ENCODE data around the gene USO1. TPM values are rescaled to one million over a fixed set of nuclear protein-coding genes. Genes with fewer than 3 reads are reported as not detected.
A peak's percentile ranks its signal among the peaks of the same experiment; 100 is the strongest.
"Not testable (repeated sequence)": the region's sequence is repeated elsewhere in the genome, so short reads cannot be mapped to it uniquely, and the experiment has no call there.

The USO1 gene
- total RNA-seq, 6 donors from 2014 or later, result 23.7 to 111 (median 54.3) TPM

DNA sequence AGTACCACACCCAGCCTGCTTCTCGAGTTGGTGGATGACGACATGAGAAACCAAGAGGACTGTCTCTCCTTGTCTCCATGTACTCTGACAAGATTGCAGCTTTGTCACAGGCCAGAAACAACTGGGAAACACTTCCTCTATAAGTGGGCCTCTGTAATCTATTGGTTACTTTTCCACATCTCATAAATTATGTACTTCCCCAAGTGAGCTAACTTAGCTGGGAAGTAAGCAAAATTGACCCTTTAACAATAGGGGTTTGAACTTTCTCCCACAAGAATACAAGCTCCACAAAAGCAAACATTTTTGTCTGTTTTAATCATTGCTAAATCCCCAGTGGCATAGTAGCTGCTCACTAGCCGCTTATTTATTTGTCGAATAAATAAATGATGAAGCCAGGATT, 14.1 kb upstream of the USO1 start:
- no peaks in the 10 kb centered on the region for H3K9me3 ChIP-seq
- no peak for TF ChIP-seq POLR2AphosphoS5 (IDR thresholded peaks at IDR 0.05)
- no peak for TF ChIP-seq EP300 (IDR thresholded peaks at IDR 0.05)
- TF ChIP-seq, protein P1, sequence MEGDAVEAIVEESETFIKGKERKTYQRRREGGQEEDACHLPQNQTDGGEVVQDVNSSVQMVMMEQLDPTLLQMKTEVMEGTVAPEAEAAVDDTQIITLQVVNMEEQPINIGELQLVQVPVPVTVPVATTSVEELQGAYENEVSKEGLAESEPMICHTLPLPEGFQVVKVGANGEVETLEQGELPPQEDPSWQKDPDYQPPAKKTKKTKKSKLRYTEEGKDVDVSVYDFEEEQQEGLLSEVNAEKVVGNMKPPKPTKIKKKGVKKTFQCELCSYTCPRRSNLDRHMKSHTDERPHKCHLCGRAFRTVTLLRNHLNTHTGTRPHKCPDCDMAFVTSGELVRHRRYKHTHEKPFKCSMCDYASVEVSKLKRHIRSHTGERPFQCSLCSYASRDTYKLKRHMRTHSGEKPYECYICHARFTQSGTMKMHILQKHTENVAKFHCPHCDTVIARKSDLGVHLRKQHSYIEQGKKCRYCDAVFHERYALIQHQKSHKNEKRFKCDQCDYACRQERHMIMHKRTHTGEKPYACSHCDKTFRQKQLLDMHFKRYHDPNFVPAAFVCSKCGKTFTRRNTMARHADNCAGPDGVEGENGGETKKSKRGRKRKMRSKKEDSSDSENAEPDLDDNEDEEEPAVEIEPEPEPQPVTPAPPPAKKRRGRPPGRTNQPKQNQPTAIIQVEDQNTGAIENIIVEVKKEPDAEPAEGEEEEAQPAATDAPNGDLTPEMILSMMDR (IDR thresholded peaks at IDR 0.05), result no peak
- DNase-seq (no peak), ATAC-seq (ENCODE audit: low FRiP score in 2 of 2) (peak in 1 of 2 donors; percentile 41)
- H3K36me3 ChIP-seq, result no peaks in the 10 kb centered on the region
- H3K4me3 ChIP-seq, result no peak overlapping the region
- no peaks in the 10 kb centered on the region for H3K27me3 ChIP-seq
- H3K4me1 ChIP-seq, result no peaks in the 10 kb centered on the region
- no peak overlapping the region for H3K27ac ChIP-seq
- 68 to 78% methylated on average over 4 of the region's 4 CpGs for WGBS, 2 donors

DNA sequence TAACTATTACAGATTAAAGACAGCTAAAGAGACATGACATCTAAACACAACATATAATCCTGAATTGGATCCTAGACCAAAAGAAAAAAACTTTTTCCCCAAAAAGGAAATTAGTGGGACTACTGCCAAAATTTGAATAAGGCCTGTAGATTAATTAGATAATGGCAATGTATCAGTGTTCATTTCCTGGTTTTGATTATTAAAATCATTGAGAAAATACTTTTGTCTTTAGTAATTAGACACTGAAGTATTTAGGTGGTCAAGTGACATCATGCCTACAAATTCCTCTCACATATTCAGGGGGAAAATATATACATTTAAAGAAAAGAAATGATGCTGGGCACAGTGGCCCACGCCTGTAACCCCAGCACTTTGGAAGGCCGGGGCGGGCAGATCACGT, 10.4 kb upstream of the USO1 start:
- Histone ChIP-seq H3K27me3 (no peaks in the 10 kb centered on the region), H3K9me3 (no peaks in the 10 kb centered on the region), H3K4me1 (no peaks in the 10 kb centered on the region), H3K36me3 (peaks cover 0 to 6% (median 0%) of the 10 kb centered on the region in 4 donors), H3K27ac (no peak overlapping the region), H3K4me3 (no peak overlapping the region)
- DNase-seq (no peak), ATAC-seq (ENCODE audit: low FRiP score in 2 of 2) (no peak)
- TF ChIP-seq POLR2A (IDR thresholded peaks at IDR 0.05) (no peak), POLR2AphosphoS5 (IDR thresholded peaks at IDR 0.05) (no peak), EP300 (IDR thresholded peaks at IDR 0.05) (no peak)
- TF ChIP-seq, protein P1 (IDR thresholded peaks at IDR 0.05), result no peak
- WGBS, 2 donors, result 92 to 97% methylated on average over 4 of the region's 4 CpGs

DNA sequence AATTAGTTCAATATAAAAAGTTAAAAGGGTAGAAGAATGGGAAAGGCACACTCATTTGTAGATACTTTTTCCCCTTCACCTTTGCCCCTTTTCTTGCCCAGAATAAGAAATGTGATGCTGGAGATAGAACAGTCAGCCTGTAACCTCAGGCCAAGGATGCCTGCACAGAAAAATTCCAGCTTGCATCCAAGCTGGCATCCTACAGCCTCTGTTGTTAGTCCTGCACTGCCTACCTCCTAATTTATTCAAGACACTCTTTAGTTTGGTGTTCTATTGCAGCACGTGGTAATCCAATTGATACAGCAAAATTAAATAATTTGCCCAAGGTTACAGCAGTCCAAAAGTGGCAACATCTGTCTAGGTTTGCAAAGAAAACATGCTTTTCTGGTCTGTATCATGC, 9.7 kb upstream of the USO1 start:
- H3K9me3 ChIP-seq, result no peaks in the 10 kb centered on the region
- no peak for ATAC-seq (ENCODE audit: low FRiP score in 2 of 2)
- peak overlapping the region in 1 of 4 donors; percentile 10 for H3K27ac ChIP-seq
- no peak overlapping the region for H3K4me3 ChIP-seq
- 65 to 77% methylated on average over 1 of the region's 1 CpG for WGBS, 2 donors
- no peaks in the 10 kb centered on the region for H3K4me1 ChIP-seq
- peaks cover 0 to 6% (median 0%) of the 10 kb centered on the region in 4 donors for H3K36me3 ChIP-seq
- H3K27me3 ChIP-seq, result no peaks in the 10 kb centered on the region
- TF ChIP-seq POLR2A (IDR thresholded peaks at IDR 0.05) (no peak), EP300 (IDR thresholded peaks at IDR 0.05) (no peak), POLR2AphosphoS5 (IDR thresholded peaks at IDR 0.05) (no peak)
- TF ChIP-seq, protein P1 (IDR thresholded peaks at IDR 0.05), result no peak
- no peak for DNase-seq

DNA sequence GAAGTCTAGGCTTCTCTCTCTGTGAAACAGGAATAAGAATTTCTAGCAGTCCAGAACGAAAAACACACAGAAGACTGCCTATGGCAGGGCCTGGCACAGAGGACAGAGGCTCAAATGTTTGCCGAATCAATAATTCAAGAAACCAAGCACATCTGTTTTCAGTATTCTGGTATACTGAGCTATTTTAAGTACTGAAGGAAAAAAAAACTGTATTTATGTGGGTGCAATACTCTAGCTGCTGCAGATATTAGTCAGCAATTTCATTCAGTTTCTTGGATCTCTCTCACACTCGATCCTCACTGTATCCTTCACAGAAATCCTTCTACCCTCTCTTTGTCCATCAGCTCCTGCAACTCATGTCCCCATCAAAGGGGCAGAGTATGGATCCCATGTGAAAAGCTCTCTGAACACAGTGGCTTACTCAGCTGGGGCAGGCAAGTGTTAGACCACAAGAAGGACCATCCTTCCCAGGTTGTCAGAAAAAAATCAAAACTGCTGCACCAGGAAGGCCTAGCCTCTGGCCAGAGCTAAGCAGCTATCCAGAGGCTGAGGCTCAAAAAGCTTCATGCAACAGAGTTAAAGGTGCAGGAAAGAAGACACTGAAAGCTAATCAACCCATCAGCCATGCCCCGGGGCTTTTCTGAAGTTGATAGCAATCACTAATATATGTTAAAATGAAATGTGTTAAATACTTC, 9.1 kb upstream of the USO1 start:
- H3K9me3 ChIP-seq, result no peaks in the 10 kb centered on the region
- WGBS, 2 donors, result 59 to 67% methylated on average over 4 of the region's 4 CpGs
- no peaks in the 10 kb centered on the region for H3K27me3 ChIP-seq
- no peak for DNase-seq
- no peak for ATAC-seq (ENCODE audit: low FRiP score in 2 of 2)
- H3K4me1 ChIP-seq, result no peaks in the 10 kb centered on the region
- H3K36me3 ChIP-seq, result peaks cover 0 to 6% (median 0%) of the 10 kb centered on the region in 4 donors
- TF ChIP-seq, protein P1 (IDR thresholded peaks at IDR 0.05), result no peak
- no peak for TF ChIP-seq EP300 (IDR thresholded peaks at IDR 0.05)
- TF ChIP-seq POLR2A (IDR thresholded peaks at IDR 0.05), result no peak
- no peak for TF ChIP-seq POLR2AphosphoS5 (IDR thresholded peaks at IDR 0.05)
- peak overlapping the region in 1 of 4 donors; percentile 10 for H3K27ac ChIP-seq
- H3K4me3 ChIP-seq, result no peak overlapping the region

DNA sequence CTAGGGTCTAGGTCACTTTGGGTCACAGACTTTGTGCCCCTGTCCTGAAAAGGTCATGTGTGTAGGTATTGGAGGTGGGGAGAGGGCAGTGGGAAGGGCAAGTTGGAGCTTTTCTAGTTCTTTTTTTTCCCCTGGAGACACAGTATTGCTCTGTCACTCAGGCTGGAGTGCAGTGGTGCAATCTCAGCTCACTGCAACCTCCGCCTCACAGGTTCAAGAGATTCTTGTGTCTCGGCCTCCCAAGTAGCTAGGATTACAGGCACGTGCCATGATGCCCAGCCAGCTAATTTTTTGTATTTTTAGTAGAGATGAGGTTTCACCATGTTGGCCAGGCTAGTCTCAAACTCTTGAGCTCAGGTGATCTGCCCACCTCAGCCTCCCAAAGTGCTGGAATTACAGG, 8.3 kb upstream of the USO1 start:
- not testable (repeated sequence) for H3K27ac ChIP-seq; ATAC-seq (ENCODE audit: low FRiP score in 2 of 2)
- WGBS, 2 donors, result 67 to 86% methylated on average over 3 of the region's 3 CpGs

More for the DNA sequence above, 8.3 kb upstream of the USO1 start:
- not testable (repeated sequence) for H3K4me3 ChIP-seq, DNase-seq, H3K9me3 ChIP-seq, H3K4me1 ChIP-seq, H3K36me3 ChIP-seq, H3K27me3 ChIP-seq
